CD4-positive, alpha-beta T cell treated with Interleukin-10 for 1 hour (primary cell): ENCODE data around the gene RASA3.
"Not testable (repeated sequence)": the region's sequence is repeated elsewhere in the genome, so short reads cannot be mapped to it uniquely, and the experiment has no call there.

Experiments
- DNase-seq: peaks from one replicate; pipeline ENCODE4 v3.0.0-alpha.2; 2020

Gene RASA3

DNA sequence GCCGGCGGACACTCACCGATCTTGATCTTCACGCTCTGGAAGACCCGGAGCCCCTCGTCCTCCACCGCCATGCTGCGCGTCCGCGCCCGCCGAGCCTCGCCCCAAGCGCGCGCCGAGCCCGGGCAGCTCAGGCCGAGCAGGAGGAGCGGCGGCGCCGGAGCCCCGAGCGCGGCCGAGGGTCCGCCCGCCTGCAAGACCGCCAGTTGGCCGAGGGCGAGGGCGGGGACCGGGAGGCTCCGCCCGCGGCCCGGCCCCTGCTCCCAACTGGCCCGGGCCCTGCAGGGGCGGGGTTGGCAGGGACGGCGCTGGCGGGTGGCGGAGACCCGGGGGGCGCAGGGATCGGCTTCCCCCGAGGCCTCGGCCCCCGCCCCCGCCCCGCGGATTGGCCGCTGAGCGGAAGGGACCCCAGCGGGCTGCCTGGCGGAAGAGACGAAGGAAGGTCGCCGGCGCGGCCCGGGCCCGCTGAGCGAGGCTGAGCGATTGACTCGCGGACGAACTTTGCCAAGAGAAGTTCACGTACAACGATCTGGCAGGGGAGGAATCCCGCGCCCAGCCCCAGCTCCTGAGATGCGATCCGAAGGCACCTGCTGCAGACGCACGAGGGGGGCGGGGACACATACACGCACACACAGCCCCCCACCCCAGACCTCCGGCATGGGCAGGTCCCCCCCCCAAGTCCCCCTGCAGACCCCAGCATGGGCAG, at the start of gene RASA3:
TSS of gene RASA3 (minus strand) at position 205 of the 703 bp plus-strand sequence. CDS start at position 71, 134 bp downstream.
- DNase-seq = peak; percentile 69

DNA sequence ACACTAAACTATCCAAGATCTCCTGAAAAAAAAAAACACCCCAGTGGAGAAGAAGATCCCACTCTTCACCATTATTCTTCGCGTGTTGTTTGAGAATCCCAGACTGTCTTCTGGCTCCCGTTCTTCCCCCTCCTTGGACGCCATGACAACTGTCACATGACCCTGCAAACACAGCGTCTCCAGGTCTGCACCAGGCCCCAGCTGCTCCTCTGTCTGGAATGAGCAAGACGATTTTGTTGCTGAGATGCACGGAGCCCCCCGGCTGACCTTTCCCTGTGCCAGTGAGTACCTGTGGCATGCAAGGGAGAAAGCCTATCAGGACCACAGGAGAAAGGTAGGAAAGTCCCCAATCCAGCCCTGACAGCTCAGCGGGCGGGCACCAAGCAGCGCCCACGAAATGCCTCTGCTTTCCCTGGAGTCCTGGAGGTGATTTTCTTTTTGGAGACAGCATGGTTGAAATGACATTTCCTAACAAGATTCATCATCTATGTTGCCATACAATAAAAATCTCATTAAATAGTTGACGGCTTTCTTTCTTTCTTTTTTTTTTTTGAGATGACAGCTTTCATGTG, 46.8 kb upstream of the RASA3 start, which contains the start of gene CFAP97D2:
TSS of gene CFAP97D2 (plus strand) at position 171 of the 572 bp plus-strand sequence. CDS start at position 245, 74 bp downstream.
- DNase-seq = no peak

GRCh38 chr13:114177245-114178010, 45.0 kb upstream of the RASA3 start:
- DNase-seq = no peak

DNA sequence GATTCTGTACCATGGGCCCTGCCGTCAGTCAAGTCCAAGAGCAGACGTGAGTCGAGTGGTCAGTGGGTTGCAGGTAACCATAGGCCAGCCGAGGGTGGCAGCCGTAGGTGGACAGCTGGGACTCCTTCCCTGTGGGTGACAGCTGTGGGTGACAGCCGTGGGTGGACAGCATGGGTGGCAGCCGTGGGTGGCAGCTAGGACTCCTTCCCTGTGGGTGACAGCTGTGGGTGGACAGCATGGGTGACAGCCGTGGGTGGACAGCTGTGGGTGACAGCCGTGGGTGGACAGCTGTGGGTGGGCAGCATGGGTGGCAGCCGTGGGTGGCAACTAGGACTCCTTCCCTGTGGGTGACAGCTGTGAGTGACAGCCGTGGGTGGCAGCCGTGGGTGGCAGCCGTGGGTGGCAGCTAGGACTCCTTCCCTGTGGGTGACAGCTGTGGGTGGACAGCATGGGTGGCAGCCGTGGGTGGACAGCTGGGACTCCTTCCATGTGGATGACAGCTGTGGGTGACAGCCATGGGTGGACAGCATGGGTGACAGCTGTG, 44.0 kb upstream of the RASA3 start:
- DNase-seq = not testable (repeated sequence)

DNA sequence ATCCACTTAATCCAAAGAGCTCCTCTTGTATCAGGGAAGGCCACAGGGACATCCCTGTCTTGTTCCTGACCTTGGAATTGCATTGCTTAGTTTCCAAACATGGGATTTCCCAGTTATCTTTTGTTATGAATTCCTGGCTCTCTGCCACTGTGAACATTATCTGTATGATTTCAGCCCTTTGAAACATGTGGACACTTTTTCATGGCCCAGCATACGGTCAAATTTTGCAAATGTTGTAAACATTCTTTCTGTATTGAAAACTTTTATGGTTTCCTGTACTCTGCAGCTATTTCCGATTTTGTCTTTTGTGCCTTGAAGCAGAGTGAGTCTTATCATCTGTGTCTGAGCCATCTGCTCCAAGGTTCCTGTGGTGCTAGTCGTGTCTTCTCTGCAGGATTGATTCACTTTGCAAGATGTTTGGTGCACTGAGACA, 42.1 kb upstream of the RASA3 start:
- no peak for DNase-seq

DNA sequence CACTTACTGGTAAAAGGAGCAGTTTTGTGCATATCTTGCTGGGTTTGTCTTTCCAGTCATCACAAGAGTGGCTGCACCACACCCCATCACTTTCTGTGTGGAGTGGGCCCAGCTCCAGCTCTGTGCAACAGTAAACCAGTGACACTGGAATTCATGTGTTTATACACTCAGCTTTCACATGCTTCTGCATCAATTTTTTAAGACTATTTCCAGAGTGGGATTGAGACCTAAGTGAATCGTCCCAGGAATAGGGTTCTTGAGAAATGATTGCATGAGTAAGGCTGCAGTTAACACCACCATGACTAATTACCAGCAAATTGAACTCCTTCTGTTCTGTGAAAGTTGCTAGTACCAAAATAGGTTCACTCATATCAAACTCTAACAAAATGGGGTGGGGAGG, 41.3 kb upstream of the RASA3 start:
- no peak for DNase-seq

DNA sequence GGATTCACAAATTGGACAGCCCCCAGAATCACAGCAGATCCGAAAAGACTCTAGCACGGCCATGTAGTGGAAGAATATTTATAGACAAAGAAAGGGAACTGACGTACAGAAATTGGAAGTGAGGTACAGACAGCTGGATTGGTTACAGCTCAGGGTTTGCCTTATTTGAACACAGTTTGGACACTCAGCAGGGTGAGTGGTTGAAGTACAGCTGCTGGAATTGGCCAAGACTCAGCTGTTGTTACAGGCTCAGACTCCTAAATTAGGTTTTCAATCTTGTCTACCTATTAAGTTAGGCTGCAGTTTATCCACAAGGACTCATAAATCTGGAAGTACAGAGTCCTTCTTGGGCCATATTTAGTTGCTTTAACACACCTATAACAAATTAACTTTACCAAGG, 40.8 kb upstream of the RASA3 start:
- DNase-seq = no peak

- no peak for DNase-seq
Observed at GRCh38 chr13:114167885-114168284, 35.5 kb upstream of the RASA3 start.

GRCh38 chr13:114167426-114167825, 35.0 kb upstream of the RASA3 start:
- DNase-seq = no peak

- no peak for DNase-seq
Observed at GRCh38 chr13:114166381-114167131, 34.1 kb upstream of the RASA3 start.

GRCh38 chr13:114164681-114165429, 32.4 kb upstream of the RASA3 start:
- DNase-seq = no peak

GRCh38 chr13:114164053-114164452, 31.6 kb upstream of the RASA3 start:
- no peak for DNase-seq

GRCh38 chr13:114162533-114162922, 30.1 kb upstream of the RASA3 start:
- no peak for DNase-seq

DNA sequence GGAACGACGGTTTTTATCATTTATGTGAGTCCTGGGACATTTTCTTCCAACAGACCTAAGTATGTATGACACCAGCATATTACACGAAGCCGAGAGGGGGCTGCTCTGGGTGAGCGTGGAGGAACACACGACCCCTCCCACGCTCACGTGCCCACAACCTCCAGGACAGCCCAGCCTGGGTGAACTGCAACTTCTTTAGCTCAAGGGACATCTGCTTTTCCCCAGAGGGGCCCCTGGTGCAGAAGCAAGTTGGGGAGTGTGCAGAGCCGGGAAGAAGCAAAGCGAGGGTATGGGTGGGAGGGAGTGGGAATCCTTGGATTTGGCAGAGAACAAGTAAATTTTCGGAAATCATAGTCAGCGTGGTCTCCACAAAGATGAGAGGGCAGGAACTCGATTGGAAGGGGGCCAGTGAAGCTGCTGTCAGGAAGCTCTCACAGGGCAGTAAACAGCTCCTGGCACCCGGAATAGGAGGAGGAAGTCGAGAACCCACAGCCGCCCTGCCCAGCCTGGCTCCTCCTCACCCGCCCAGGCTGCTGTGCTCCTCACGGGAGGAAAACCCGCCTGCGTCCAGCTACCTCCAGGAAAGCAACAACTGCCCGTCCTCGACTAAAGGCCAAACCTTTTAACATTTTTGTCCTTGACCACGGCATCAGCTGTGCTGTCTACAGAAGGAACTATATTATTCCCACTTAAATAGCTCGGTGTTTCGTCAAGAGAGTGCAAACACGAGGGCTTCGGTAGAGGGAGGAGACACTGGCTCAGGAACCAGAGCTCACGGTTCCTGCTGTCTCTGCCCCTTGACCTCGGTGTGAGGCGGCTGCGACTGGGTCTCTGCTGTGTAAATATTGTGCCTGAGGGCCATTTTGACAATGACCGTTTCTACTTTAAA, 29.5 kb upstream of the RASA3 start:
- peak; percentile 59 for DNase-seq

DNA sequence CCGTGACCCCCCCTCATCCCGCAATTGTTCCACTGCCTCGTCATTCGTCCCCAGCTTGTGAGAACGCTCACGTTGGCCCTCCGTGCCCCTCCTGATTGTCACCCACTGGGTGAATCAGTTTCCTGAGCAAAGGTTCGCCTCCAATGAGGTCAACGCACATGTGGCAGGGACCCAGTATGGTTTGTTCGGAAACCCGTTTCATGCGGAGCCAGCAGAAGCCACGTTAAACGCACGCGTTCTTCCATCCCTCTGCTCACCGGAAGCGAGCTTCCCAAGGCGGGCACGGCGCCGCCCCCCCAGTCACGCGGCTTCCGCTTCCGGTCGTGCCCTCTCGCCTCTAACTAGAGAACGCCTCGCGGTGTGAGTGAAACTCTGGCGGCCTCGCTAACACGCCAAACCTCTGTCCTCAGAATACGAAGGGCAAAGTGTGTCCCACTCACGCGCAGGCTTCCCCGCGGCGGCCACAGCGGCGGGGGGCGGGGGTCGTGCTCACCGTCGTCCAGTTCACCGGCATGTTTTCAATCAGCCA, 28.7 kb upstream of the RASA3 start:
- DNase-seq = no peak

GRCh38 chr13:114158869-114159666, 26.6 kb upstream of the RASA3 start:
- DNase-seq = not testable (repeated sequence)

DNA sequence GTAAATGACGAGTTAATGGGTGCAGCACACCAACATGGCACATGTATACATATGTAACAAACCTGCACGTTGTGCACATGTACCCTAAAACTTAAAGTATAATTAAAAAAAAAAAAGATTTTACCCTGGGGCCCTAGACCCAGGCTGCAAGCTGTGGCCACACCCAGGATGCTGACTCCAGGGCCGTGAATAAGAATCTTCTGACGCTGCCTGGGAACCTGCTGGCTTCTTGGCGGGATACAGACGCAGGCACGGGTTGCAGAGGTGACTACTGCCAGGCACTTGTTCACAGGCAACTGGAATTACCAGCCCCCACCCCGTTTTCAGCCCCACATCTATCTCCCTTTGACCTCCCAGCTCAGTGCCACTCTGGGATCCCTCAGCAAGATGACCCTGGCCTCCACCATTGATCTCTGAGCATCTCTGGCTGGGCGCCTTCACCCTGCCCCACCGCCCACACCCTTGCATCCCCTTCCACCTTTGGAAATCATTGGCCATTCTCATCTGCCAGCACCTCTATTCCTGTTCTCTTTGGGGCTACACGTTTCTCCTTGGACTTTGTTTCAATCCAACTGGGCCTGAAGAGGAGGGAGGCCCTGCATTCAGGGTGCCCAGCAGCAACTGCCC, 25.6 kb upstream of the RASA3 start:
- no peak for DNase-seq

GRCh38 chr13:114155926-114156883, 23.8 kb upstream of the RASA3 start:
- peak; percentile 44 for DNase-seq
